ENCODE measurements around the gene ZFX. TPM values are rescaled to one million over a fixed set of nuclear protein-coding genes. Genes with fewer than 3 reads are reported as not detected.

The ZFX gene
- total RNA-seq, 1 experiment from 2014 or later = 36.1 TPM

- H3K4me3 Mint-ChIP-seq (ENCODE audit: unreplicated experiment) = no peak overlapping the region
- Histone ChIP-seq H3K4me1 (no peaks in the 10 kb centered on the region), H3K9me3 (no peaks in the 10 kb centered on the region), H3K36me3 (ENCODE audit: control insufficient read depth, insufficient read depth, low read length) (no peaks in the 10 kb centered on the region), H3K27me3 (replicated peaks; ENCODE audit: control insufficient read depth, insufficient read depth, low read length) (no peaks in the 10 kb centered on the region), H3K4me3 (ENCODE audit: low read depth, low read length) (no peak overlapping the region)
- no peaks in the 10 kb centered on the region for H3K9me3 Mint-ChIP-seq (ENCODE audit: unreplicated experiment)
- intact Hi-C loops (cut with micrococcal nuclease; ENCODE audit: unreplicated experiment) = no loop called here
- TF ChIP-seq, protein P1, sequence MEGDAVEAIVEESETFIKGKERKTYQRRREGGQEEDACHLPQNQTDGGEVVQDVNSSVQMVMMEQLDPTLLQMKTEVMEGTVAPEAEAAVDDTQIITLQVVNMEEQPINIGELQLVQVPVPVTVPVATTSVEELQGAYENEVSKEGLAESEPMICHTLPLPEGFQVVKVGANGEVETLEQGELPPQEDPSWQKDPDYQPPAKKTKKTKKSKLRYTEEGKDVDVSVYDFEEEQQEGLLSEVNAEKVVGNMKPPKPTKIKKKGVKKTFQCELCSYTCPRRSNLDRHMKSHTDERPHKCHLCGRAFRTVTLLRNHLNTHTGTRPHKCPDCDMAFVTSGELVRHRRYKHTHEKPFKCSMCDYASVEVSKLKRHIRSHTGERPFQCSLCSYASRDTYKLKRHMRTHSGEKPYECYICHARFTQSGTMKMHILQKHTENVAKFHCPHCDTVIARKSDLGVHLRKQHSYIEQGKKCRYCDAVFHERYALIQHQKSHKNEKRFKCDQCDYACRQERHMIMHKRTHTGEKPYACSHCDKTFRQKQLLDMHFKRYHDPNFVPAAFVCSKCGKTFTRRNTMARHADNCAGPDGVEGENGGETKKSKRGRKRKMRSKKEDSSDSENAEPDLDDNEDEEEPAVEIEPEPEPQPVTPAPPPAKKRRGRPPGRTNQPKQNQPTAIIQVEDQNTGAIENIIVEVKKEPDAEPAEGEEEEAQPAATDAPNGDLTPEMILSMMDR (IDR thresholded peaks at IDR 0.05; ENCODE audit: insufficient read depth in 1 of 2, low read depth in 1 of 2, low read length in 1 of 2, severe bottlenecking in 1 of 2, unreplicated experiment in 1 of 2) = no peak
- H3K27ac Mint-ChIP-seq (ENCODE audit: unreplicated experiment) = no peak overlapping the region
- ChIA-PET CTCF (no interaction called here), POLR2A (no interaction called here)
- BruUV-seq (replicated peaks) = no TSS peak
- H3K27me3 Mint-ChIP-seq (ENCODE audit: insufficient read depth, unreplicated experiment) = no peaks in the 10 kb centered on the region
- peak in 1 of 2 experiments; percentile 2 for DNase-seq
- no peaks in the 10 kb centered on the region for H3K36me3 Mint-ChIP-seq (ENCODE audit: insufficient read depth, unreplicated experiment)
- H3K4me1 Mint-ChIP-seq (ENCODE audit: low read depth, unreplicated experiment) = no peaks in the 10 kb centered on the region
Observed at GRCh38 chrX:24231131-24231540, 81.6 kb downstream of the ZFX start.

DNA sequence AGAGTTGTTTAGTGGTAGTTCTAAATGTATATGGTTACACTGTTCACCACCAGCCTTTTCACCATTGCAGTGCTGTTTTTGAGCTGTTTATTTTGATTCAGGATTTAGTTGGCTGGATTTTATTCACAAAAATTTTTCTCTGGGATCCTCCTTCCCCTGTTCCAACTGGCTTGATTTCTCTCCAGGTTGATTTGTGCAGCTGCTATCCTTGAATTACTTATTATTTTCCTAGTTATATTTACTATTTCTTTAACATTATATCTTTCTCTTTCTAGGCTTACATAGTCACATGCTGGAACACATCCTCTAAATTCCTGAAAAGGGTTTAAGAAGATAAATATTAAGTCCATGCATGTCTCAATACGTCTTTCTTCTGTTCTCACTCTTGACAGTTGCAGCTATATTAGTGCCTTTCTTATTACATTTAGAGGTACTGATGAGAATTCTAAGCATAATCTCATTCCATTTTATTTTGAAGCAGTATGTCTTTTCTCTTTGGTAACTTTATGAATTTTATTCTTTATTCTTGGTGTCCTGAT is 82.2 kb downstream of the ZFX start:
- Histone ChIP-seq H3K36me3 (ENCODE audit: control insufficient read depth, insufficient read depth, low read length) (no peaks in the 10 kb centered on the region), H3K4me3 (ENCODE audit: low read depth, low read length) (no peak overlapping the region), H3K27me3 (replicated peaks; ENCODE audit: control insufficient read depth, insufficient read depth, low read length) (no peaks in the 10 kb centered on the region), H3K9me3 (no peaks in the 10 kb centered on the region), H3K4me1 (no peaks in the 10 kb centered on the region)
- Mint-ChIP-seq H3K4me1 (ENCODE audit: low read depth, unreplicated experiment) (no peaks in the 10 kb centered on the region), H3K9me3 (ENCODE audit: unreplicated experiment) (no peaks in the 10 kb centered on the region), H3K27me3 (ENCODE audit: insufficient read depth, unreplicated experiment) (no peaks in the 10 kb centered on the region), H3K4me3 (ENCODE audit: unreplicated experiment) (no peak overlapping the region), H3K36me3 (ENCODE audit: insufficient read depth, unreplicated experiment) (no peaks in the 10 kb centered on the region), H3K27ac (ENCODE audit: unreplicated experiment) (no peak overlapping the region)
- no TSS peak for BruUV-seq (replicated peaks)
- POLR2A ChIA-PET = no interaction called here
- no peak for DNase-seq
- CTCF ChIA-PET = no interaction called here
- TF ChIP-seq, protein P1 (IDR thresholded peaks at IDR 0.05; ENCODE audit: insufficient read depth in 1 of 2, low read depth in 1 of 2, low read length in 1 of 2, severe bottlenecking in 1 of 2, unreplicated experiment in 1 of 2) = no peak
- intact Hi-C loops (cut with micrococcal nuclease; ENCODE audit: unreplicated experiment) = no loop called here

GRCh38 chrX:24232796-24233195 is 83.3 kb downstream of the ZFX start:
- POLR2A ChIA-PET = no interaction called here
- H3K4me3 ChIP-seq (ENCODE audit: low read depth, low read length) = no peak overlapping the region
- H3K27me3 ChIP-seq (replicated peaks; ENCODE audit: control insufficient read depth, insufficient read depth, low read length) = no peaks in the 10 kb centered on the region
- no peaks in the 10 kb centered on the region for H3K9me3 Mint-ChIP-seq (ENCODE audit: unreplicated experiment)
- CTCF ChIA-PET = no interaction called here
- no peaks in the 10 kb centered on the region for H3K9me3 ChIP-seq
- no peak for DNase-seq
- no peaks in the 10 kb centered on the region for H3K36me3 Mint-ChIP-seq (ENCODE audit: insufficient read depth, unreplicated experiment)
- no peak overlapping the region for H3K4me3 Mint-ChIP-seq (ENCODE audit: unreplicated experiment)
- H3K27ac Mint-ChIP-seq (ENCODE audit: unreplicated experiment) = no peak overlapping the region
- TF ChIP-seq, protein P1 (IDR thresholded peaks at IDR 0.05; ENCODE audit: insufficient read depth in 1 of 2, low read depth in 1 of 2, low read length in 1 of 2, severe bottlenecking in 1 of 2, unreplicated experiment in 1 of 2) = no peak
- H3K4me1 ChIP-seq = no peaks in the 10 kb centered on the region
- intact Hi-C loops (cut with micrococcal nuclease; ENCODE audit: unreplicated experiment) = no loop called here
- no peaks in the 10 kb centered on the region for H3K4me1 Mint-ChIP-seq (ENCODE audit: low read depth, unreplicated experiment)
- no peaks in the 10 kb centered on the region for H3K27me3 Mint-ChIP-seq (ENCODE audit: insufficient read depth, unreplicated experiment)
- no peaks in the 10 kb centered on the region for H3K36me3 ChIP-seq (ENCODE audit: control insufficient read depth, insufficient read depth, low read length)
- BruUV-seq (replicated peaks) = no TSS peak
